22Rv1 (cell line): ENCODE data around the gene CD14.

ENCODE experiments used
- CTCF ChIP-seq: fragments of 450-650 bp; IDR thresholded peaks from 2 replicates; pipeline ENCODE4 v1.5.1; 2017; ENCODE audit warnings: mild to moderate bottlenecking
- ZFX ChIP-seq: fragments of 450-650 bp; IDR thresholded peaks from 2 replicates; pipeline ENCODE4 v1.6.1; 2017; ENCODE audit warnings: antibody characterized with exemption, borderline replicate concordance

- no peak for TF ChIP-seq CTCF
- no peak for TF ChIP-seq ZFX
These were observed 29.2 kb downstream of the CD14 start for GRCh38 chr5:140603734-140604133.
